ENCODE measurements around the gene NEB.
"Not testable (repeated sequence)": the region's sequence is repeated elsewhere in the genome, so short reads cannot be mapped to it uniquely, and the experiment has no call there.

NEB gene

DNA sequence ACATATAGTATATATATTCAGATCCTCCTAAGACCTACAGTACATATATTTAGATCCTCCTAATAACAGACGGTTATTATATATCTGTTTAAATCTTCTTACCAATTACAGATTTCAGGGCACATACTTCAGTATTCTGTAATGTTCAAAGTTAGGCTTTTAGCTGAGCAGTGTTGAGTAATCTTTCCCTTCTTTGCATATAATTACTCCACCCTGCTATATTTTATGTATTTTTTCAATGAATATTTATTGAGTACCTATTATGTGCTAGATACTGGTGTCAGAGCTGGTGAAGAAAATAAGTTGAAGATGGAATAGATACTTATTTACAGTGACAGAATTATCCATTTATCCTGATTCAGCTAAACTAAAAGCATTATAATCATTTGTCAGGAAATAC lies 84.9 kb downstream of the NEB start:
- ChIA-PET POLR2A (no interaction called here), CTCF (no interaction called here)
- TF ChIP-seq, protein P1, sequence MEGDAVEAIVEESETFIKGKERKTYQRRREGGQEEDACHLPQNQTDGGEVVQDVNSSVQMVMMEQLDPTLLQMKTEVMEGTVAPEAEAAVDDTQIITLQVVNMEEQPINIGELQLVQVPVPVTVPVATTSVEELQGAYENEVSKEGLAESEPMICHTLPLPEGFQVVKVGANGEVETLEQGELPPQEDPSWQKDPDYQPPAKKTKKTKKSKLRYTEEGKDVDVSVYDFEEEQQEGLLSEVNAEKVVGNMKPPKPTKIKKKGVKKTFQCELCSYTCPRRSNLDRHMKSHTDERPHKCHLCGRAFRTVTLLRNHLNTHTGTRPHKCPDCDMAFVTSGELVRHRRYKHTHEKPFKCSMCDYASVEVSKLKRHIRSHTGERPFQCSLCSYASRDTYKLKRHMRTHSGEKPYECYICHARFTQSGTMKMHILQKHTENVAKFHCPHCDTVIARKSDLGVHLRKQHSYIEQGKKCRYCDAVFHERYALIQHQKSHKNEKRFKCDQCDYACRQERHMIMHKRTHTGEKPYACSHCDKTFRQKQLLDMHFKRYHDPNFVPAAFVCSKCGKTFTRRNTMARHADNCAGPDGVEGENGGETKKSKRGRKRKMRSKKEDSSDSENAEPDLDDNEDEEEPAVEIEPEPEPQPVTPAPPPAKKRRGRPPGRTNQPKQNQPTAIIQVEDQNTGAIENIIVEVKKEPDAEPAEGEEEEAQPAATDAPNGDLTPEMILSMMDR (IDR thresholded peaks at IDR 0.05; ENCODE audit: insufficient read depth, low read length, missing control alignments), result no peak
- H3K4me3 ChIP-seq (ENCODE audit: low read depth, low read length), result no peak overlapping the region
- no peak for DNase-seq (ENCODE audit: low read depth, low spot score)

DNA sequence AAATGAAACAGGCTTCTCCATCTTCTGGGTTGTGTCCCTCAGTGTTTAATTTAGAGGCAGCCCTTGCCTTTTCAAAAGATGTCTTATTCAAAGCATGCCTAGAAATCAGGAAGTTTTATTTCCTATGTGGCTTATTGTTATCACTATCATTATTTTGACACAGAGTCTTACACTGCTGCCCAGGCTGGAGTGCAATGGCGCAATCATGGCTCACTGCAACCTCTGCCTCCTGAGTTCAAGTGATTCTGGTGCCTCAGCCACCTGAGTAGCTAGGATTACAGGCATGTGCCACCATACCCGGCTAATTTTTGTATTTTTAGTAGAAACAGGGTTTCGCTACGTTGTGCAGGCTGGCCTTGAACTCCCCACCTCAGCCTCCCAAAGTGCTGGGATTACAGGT lies 87.8 kb downstream of the NEB start:
- CTCF ChIA-PET; H3K4me3 ChIP-seq (ENCODE audit: low read depth, low read length); DNase-seq (ENCODE audit: low read depth, low spot score); POLR2A ChIA-PET: not testable (repeated sequence)

DNA sequence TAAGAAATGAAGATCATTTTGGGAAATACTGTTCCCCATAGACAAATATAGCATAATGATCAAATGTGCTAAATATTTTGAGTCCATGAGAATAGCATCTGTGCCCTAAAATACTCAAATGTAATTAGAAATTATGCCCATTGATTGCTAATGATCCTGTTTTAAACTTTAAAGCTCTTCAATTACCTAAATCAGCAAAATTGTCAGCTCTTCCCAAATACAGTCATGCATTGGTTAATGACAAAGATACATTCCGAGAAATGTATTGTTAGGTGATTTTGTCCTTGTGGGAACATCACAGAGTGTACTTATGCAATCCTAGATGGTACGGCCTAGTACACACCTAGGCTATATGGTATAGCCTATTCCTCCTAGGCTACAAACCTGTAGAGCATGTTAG lies 89.7 kb downstream of the NEB start:
- H3K4me3 ChIP-seq (ENCODE audit: low read depth, low read length), result no peak overlapping the region
- TF ChIP-seq, protein P1 (IDR thresholded peaks at IDR 0.05; ENCODE audit: insufficient read depth, low read length, missing control alignments), result no peak
- ChIA-PET POLR2A (no interaction called here), CTCF (no interaction called here)
- no peak for DNase-seq (ENCODE audit: low read depth, low spot score)

DNA sequence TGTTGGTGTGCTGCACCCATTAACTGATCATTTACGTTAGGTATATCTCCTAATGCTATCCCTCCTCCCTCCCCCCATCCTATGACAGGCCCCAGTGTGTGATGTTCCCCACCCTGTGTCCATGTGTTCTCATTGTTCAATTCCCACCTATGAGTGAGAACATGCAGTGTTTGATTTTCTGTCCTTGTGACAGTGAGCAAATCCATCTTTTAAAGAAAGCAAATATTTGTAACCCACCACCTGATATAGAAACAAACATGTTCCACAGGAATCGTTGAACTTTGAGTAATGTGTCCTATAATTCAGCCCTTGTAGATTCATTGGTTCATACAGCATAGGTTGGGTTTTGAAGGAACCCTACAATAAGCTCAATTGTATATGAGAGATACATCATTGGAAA lies 92.4 kb downstream of the NEB start:
- DNase-seq (ENCODE audit: low read depth, low spot score); H3K4me3 ChIP-seq (ENCODE audit: low read depth, low read length); POLR2A ChIA-PET; CTCF ChIA-PET: not testable (repeated sequence)

DNA sequence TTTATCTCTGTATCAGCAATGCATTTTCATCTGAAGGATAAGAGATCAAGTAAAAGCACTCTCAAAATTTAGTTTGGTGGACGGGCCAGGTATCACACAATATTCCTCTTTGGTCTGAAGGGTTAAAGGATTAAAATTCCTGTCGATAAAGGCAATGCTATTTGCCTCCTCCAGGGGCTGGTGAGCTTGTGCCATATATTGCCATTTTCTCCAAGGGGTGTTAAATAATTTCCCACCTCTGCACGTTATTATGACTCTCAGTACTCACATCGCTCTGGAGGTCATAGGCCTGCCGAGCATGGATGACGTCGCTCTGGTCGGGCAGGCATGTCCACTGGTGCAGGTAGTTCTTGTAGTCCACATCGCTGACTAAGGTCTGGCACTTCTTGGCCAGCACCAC lies 94.2 kb downstream of the NEB start:
- TF ChIP-seq, protein P1 (IDR thresholded peaks at IDR 0.05; ENCODE audit: insufficient read depth, low read length, missing control alignments), result no peak
- CTCF ChIA-PET, result no interaction called here
- DNase-seq (ENCODE audit: low read depth, low spot score), result no peak
- POLR2A ChIA-PET, result no interaction called here
- no peak overlapping the region for H3K4me3 ChIP-seq (ENCODE audit: low read depth, low read length)

DNA sequence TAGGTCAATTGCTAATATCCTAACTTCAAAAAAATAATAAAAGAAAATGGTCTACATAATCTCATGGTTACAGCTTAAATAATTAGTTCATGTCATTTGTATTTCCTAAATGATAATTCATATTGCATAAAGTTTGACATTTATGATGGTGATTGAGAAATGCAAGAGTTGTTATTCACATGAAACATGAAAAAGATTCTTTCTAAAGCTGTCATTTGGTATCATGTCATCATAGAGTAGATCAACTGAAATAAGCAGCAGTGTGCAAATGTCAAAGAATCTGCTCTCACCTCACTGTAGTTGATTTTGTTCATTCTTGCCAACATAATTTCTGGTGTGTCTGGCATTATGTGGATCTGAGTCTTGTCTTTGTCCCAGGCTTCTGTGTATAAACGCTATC lies 95.3 kb downstream of the NEB start:
- TF ChIP-seq, protein P1 (IDR thresholded peaks at IDR 0.05; ENCODE audit: insufficient read depth, low read length, missing control alignments), result no peak
- ChIA-PET POLR2A (no interaction called here), CTCF (no interaction called here)
- H3K4me3 ChIP-seq (ENCODE audit: low read depth, low read length), result no peak overlapping the region
- no peak for DNase-seq (ENCODE audit: low read depth, low spot score)

DNA sequence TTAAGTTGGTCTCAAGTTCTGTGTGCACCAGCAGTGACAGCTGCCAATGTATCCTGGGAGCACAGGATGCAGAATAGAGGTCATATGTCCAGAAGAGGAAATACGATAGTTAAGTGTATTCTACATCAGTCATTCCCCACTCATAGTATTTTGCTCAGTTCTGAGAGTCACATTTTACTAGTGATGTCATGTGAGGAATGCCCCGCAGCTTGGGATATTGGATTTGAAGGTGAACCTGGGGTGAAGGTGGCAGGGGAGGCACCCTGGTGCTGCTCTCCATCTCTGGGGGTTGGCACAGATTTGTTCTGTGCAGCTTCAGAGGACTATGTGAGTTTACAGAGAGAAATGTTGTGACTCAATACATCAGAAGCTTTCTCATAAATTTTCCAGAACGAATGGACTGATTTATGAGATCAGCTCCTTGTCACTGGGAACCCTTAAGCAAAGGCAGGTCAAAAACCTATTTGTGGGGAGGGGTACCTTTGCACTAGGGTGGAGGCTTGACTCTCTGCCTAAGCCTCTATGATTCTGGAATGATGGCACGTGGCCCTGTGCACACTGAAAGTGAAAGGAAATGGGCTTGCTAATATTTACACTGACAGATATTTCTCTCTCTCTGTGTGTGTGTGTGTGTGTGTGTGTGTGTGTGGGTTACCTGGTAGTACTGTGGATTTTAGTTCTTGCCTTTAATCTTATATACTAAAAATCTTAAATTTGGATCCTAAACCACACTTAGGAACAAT lies 95.9 kb downstream of the NEB start:
- DNase-seq (ENCODE audit: low read depth, low spot score), result no peak
- ChIA-PET POLR2A (no interaction called here), CTCF (no interaction called here)
- no peak overlapping the region for H3K4me3 ChIP-seq (ENCODE audit: low read depth, low read length)
- TF ChIP-seq, protein P1 (IDR thresholded peaks at IDR 0.05; ENCODE audit: insufficient read depth, low read length, missing control alignments), result no peak
